Stimulated activated CD4-positive, alpha-beta T cell treated with anti-CD3 and anti-CD28 coated beads, TNF-alpha, amount 100 ng/mL, for 24 hours (primary cell): ENCODE results near the gene CER1.
"Not testable (repeated sequence)": the region's sequence is repeated elsewhere in the genome, so short reads cannot be mapped to it uniquely, and the experiment has no call there.

Experiments used
- DNase-seq, 3 experiments: peaks; one replicate each; pipeline ENCODE4 v3.0.0-alpha.2; 2020; ENCODE audit warnings: low read depth in 3 of 3

Gene CER1

GRCh38 chr9:14715102-14715501 lies 7.4 kb downstream of the CER1 start:
- DNase-seq: no peak

- DNase-seq: no peak
Measured at GRCh38 chr9:14713187-14713767, 9.3 kb downstream of the CER1 start.

- no peak for DNase-seq
Measured at GRCh38 chr9:14710804-14711203, 11.7 kb downstream of the CER1 start.

- no peak for DNase-seq
Measured at GRCh38 chr9:14706530-14707140, 15.9 kb downstream of the CER1 start.

GRCh38 chr9:14705079-14705478 lies 17.5 kb downstream of the CER1 start:
- DNase-seq: no peak

GRCh38 chr9:14704281-14704680 lies 18.3 kb downstream of the CER1 start:
- no peak for DNase-seq

- DNase-seq: no peak
Measured at GRCh38 chr9:14702200-14702720, 20.3 kb downstream of the CER1 start.

- DNase-seq: peak; percentile 12 to 63 (median 34)
Measured at GRCh38 chr9:14693251-14693861, 29.2 kb downstream of the CER1 start, which contains the start of gene ZDHHC21. Gene ZDHHC21 (minus strand): TSS chr9:14693432. CDS start chr9:14674340, 19,092 bp downstream.

- DNase-seq: peak in 2 of 3 experiments; percentile 11 to 28
Measured at GRCh38 chr9:14692470-14693250, 29.9 kb downstream of the CER1 start.

- DNase-seq: no peak
Measured at GRCh38 chr9:14690948-14691730, 31.4 kb downstream of the CER1 start.

GRCh38 chr9:14687042-14687719 lies 35.4 kb downstream of the CER1 start:
- no peak for DNase-seq

GRCh38 chr9:14686168-14686567 lies 36.4 kb downstream of the CER1 start:
- DNase-seq: no peak

- DNase-seq: not testable (repeated sequence)
Measured at GRCh38 chr9:14682616-14683015, 39.9 kb downstream of the CER1 start.

GRCh38 chr9:14678776-14679175 lies 43.8 kb downstream of the CER1 start:
- no peak for DNase-seq

GRCh38 chr9:14677872-14678271 lies 44.7 kb downstream of the CER1 start:
- DNase-seq: no peak

- no peak for DNase-seq
Measured at GRCh38 chr9:14677396-14677795, 45.1 kb downstream of the CER1 start.

- DNase-seq: no peak
Measured at GRCh38 chr9:14674630-14675029, 47.9 kb downstream of the CER1 start.

- no peak for DNase-seq
Measured at GRCh38 chr9:14671377-14671776, 51.2 kb downstream of the CER1 start.

- no peak for DNase-seq
Measured at GRCh38 chr9:14670718-14671117, 51.8 kb downstream of the CER1 start.
